GM06990 (cell line): ENCODE data around the gene PAX1.

ENCODE experiments used
- DNase-seq: peaks from one replicate; pipeline ENCODE4 v3.0.0-alpha.2; 2011; ENCODE audit not compliant: insufficient read length; ENCODE audit errors: extremely low read depth
- H3K27me3 ChIP-seq: replicated peaks from 2 replicates; pipeline ENCODE4 v1.6.0; 2011; ENCODE audit warnings: low read length; ENCODE audit not compliant: control insufficient read depth, insufficient read depth
- H3K36me3 ChIP-seq: 2 replicates; pipeline ENCODE4 v1.5.1; 2011; ENCODE audit warnings: low read length; ENCODE audit not compliant: control insufficient read depth, insufficient read depth
- H3K4me3 ChIP-seq: replicated peaks from 2 replicates; pipeline ENCODE4 v1.5.1; 2011; ENCODE audit warnings: low read depth, mild to moderate bottlenecking, control low read depth, low read length
- CTCF ChIP-seq: IDR thresholded peaks from 2 replicates; pipeline ENCODE4 v1.5.1; 2011; ENCODE audit warnings: low read length, control low read depth, mild to moderate bottlenecking, inconsistent platforms; ENCODE audit not compliant: insufficient read depth, poor library complexity, severe bottlenecking

PAX1 gene

GRCh38 chr20:21714297-21715192 lies 9.1 kb downstream of the PAX1 start:
- no peak overlapping the region for H3K4me3 ChIP-seq
- H3K27me3 ChIP-seq = no peaks in the 10 kb centered on the region; the same call in 1 of the 2 replicates
- no peak for TF ChIP-seq CTCF
- no peaks in the 10 kb centered on the region for H3K36me3 ChIP-seq
- DNase-seq = no peak

GRCh38 chr20:21715193-21715881 lies 9.9 kb downstream of the PAX1 start:
- Histone ChIP-seq H3K27me3 (no peaks in the 10 kb centered on the region; the same call in 1 of the 2 replicates), H3K4me3 (no peak overlapping the region), H3K36me3 (no peaks in the 10 kb centered on the region)
- DNase-seq = no peak
- no peak for TF ChIP-seq CTCF

GRCh38 chr20:21719592-21720214 lies 14.2 kb downstream of the PAX1 start:
- TF ChIP-seq CTCF = peak; percentile 70
- H3K4me3 ChIP-seq = no peak overlapping the region
- H3K36me3 ChIP-seq = no peaks in the 10 kb centered on the region
- DNase-seq = no peak
- H3K27me3 ChIP-seq = no peaks in the 10 kb centered on the region; the same call in 1 of the 2 replicates

- Histone ChIP-seq H3K27me3 (no peaks in the 10 kb centered on the region), H3K4me3 (no peak overlapping the region), H3K36me3 (no peaks in the 10 kb centered on the region)
- DNase-seq = no peak
- TF ChIP-seq CTCF = no peak
Measured at GRCh38 chr20:21725892-21726291, 20.4 kb downstream of the PAX1 start.

GRCh38 chr20:21729316-21729715 lies 23.9 kb downstream of the PAX1 start:
- DNase-seq = no peak
- no peaks in the 10 kb centered on the region for H3K36me3 ChIP-seq
- H3K4me3 ChIP-seq = no peak overlapping the region
- H3K27me3 ChIP-seq = no peaks in the 10 kb centered on the region
- TF ChIP-seq CTCF = no peak
